HT-29 (cell line): Measurements from ENCODE around the gene GSAP. TPM values are rescaled to one million over a fixed set of nuclear protein-coding genes. Genes with fewer than 3 reads are reported as not detected.

ENCODE experiments used
- DNase-seq: peaks from one replicate; pipeline ENCODE4 v3.0.0-alpha.2; 2015; ENCODE audit warnings: low spot score
- total RNA-seq: library from RNA; depleted of rRNA; stranded (reverse); fragments of >200 nt; shearing (Covaris generic); gene quantifications from 2 replicates; pipeline ENCODE4 v1.2.3, GENCODE V29; 2014

Gene GSAP
- total RNA-seq, 1 experiment from 2014 or later = 3.7 TPM

DNA sequence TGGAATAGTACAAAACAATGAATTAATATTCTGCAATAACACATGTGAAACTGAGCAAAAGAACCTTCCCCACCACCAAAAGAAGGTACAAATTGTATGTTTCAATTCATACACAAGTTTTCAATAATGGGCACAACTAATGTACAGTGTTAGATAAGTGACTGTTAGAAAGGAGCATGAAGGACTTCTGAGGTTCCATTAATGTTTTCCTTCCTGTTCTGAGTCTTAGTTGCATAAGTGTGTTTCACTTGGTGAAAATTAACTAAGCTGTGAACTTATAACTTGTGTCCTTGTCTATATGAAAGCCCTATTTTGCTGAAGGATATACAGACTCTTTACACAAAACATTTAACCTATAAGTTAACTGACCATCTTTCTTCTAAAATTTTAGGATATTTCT lies 8.2 kb downstream of the GSAP start:
- DNase-seq = no peak

DNA sequence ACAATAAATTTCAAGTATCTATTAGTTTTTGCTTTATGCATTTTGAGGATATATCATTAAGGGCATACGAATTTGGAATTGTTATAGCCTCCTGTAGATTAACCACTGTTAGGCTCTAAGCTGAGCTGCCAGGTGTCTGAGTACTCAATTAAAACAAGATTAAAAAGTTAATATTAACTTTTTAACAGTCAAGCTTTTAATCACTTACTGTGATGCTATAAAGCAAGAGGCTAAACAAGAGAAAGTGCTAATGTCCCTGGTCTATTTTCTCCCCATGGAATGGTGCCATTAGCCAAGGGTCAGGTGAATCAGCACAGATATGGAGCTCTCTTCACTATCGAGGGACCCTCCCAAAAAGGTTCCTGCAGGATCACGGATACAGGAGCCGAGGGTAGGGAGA lies 9.7 kb downstream of the GSAP start:
- DNase-seq = no peak

DNA sequence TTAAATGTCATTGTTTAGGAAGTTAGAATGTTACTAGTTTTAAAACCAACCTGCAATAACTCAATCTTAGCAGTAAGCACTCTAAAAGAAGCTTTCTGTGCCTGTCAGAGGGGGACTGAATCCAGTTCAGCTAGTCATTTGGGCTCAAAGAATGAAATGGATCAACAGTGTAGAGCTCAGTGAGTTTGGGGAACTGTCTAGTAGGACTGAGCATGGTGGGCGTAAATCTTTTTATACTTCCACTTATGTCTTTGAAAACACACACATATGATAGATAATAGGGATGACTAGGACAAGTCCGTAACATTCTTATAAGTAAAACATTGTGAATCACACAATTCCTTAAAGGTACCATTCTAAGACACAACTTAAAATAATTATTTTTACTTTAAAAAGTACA lies 11.5 kb downstream of the GSAP start:
- no peak for DNase-seq

DNA sequence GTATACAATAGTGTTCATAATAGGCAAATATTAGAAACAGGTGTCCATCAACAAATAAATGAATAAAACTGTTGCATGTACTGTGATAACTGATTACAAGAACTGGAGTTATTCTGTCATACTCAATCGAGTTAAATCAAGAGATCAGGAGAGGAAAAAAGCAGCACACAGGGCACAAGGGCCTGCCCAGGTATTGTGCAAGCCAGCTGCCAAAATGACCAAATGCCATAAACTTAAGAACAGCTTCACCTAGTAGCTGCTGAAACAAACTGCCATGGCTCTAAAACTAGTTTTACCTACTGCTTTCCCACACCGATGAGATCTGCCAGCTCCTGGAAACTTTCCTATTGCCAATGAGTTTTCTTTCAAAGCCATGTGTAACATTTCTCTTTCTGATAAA lies 12.2 kb downstream of the GSAP start:
- no peak for DNase-seq

DNA sequence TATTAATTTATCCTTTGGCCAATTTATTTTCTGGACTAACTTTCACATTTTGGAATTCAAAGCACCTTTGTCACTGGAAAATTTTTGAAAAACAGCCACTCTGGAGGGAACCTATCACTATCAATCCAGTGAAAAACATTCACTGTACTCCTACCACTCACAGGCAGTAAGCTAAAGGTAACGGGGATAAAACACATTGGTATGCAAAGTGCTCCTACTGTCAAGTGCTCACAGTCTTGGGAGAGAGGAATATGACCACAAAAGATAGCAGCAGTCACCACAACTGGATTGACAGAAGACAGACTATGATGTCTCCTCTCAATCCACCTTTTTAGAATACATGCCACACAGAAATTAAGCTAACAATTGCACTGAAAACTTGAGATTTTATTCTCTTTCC lies 13.3 kb downstream of the GSAP start:
- DNase-seq = no peak

DNA sequence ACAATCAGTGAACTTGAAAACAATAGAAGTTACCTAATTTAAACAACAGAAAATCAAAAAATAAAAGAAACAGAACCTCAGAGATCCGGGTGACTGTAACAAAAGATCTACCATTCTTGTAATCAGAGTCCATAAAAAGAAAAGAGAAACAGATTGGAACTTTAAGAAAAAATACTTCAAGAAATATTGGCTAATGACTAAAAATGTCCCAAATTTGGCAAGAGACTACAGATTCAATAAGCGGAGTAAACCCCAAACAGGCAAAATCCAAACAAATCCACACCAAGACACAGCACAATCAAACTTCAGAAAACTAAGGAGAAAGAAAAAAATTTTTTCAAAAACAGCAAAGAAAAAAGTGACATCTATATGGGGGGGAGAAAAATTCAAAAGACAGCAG lies 15.1 kb downstream of the GSAP start:
- no peak for DNase-seq

DNA sequence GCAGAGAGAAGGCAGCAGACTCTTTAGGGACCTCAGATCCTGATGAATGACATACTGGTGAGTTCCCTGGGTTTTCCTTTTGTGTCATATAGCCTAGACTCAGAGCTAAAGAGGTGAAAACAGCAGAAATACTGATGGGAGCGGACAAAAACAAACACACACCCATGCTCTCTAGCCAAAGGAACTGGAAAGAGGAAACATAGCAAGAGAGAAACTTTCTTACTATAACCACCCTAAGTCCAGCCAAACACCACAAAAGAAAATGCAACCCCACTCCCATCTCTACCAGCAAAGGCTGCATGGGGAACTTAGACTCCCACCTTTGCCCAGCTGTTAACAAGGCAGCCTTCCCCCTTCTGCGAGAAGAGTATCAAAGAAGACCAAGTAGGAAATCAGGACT lies 16.3 kb downstream of the GSAP start:
- no peak for DNase-seq

DNA sequence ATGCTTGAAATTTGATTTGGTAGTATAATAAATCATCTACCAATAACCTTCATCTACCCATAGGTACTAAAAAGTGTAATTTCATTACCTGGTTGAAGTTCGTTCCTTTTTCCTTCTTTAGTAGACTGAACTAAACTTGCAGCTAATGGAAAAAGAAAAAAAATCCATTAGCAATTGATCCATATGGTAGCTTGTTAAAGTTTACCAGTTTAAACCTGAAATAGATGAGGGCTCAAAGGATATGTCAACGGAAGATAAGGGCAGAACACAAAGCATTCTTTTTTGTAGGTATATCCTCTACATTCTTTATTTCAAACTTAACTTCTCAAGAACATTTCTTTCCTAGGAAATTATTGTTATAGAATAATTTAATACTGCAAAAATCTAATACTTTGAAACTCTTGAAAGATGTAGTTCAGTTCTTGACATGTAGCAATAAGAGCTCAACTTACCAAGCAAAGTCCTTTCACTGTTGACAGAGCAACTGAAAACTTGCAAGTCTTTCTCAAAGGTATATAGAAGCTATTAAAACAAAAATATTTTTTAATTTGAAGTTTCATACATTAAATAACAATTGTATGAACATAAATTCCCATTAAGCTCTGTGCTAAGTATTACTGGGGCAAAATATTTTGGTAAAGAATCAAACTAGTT lies 19.1 kb downstream of the GSAP start:
- no peak for DNase-seq

DNA sequence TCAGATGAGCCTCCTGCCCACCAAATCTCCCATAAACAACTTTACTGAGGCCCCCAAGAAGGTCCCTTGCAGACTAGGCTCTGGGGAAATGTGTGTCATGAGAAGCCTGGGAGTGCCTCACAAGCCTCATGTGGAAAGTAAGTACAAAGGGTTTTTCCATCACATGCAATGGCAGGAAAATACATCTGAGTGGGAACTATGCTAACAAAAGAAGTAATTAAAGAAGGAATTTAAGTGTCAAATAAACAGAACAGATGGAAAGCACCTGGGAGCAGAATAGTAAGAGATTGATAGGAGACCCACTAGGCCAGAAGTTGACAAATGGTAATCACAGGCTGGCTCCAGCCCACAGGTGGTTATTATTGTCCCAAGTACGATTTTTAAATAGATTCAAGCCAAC lies 20.5 kb downstream of the GSAP start:
- no peak for DNase-seq

DNA sequence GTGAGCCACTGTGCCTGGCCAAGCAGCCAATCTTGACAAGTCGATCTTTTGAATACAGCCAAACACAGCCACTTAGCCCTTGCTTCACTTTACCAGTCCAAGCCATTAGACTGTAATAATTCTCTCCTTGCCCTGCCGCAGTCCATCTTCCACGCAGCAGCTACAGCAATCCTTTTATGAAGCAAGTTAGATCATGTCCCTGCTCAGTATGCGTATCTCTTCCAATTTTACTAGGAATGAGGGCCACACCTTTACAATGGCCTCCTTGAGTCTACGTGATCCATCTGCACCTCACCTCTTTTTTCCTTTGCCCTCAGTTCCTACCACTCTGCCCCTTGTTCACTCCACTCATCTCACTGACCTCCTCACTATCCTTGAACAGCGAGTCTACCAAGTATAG lies 22.2 kb downstream of the GSAP start:
- DNase-seq = no peak

DNA sequence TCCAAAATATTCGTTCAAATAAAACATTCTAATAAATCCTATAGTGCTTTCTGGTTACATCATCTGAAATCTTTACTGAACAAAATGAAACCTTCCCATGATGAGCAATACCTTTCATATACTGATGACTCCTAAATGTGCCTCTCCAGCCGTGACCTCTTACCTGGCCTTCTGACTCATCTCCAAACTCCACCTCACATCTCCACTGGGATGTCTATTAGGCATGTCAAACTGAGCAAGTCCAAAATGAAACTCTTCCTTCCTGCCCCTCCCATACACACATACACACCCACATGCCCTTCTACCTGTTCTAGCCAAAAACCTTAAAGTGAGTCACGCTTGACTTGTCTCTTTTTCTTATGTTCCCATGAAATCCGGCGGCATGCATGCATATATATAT lies 22.9 kb downstream of the GSAP start:
- DNase-seq = peak; percentile 28

DNA sequence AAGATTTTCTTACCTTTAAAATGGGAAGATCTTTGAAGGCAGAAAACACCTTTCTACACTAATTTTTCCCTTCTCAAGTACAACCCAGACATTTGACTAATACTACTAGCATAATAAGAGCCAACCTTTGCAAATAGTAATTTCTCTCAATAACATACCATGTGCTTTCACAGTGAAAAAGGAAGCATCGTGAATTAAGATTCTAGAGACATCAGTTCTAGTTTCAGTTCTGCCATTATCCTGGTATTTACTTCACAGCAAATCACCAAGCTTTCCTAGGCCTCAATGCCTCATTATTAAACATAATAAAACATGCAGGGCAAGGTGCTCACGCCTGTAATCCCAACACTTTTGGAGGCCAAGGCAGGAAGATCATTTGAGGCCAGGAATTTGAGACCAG lies 24.9 kb downstream of the GSAP start:
- no peak for DNase-seq

DNA sequence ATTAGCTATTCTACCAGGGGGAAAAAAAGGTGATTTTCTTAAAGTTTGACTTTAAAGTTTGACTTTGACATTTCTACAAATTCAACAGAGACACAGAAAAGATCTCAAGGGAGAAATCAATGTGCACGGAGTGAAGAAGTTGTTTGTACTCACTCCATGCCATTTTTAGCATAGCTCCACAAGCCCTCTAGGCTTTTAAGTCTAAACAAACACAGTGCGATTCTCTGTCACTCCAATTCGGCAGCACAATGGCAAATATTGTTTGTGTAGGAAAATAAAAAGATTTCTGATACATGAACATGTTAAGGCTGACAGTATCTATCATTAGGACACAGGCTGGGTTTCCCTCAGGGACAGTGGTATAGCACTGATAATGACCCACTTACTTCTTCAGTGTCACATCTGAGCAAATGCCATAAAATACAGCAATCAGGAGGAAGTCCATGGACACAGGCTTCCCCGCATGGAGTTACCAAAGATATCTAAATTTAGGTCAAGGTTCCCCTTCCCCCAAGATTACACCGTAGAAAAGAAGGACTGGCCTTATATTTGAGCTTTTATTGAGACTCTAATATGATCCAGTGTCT lies 28.0 kb downstream of the GSAP start:
- DNase-seq = no peak

DNA sequence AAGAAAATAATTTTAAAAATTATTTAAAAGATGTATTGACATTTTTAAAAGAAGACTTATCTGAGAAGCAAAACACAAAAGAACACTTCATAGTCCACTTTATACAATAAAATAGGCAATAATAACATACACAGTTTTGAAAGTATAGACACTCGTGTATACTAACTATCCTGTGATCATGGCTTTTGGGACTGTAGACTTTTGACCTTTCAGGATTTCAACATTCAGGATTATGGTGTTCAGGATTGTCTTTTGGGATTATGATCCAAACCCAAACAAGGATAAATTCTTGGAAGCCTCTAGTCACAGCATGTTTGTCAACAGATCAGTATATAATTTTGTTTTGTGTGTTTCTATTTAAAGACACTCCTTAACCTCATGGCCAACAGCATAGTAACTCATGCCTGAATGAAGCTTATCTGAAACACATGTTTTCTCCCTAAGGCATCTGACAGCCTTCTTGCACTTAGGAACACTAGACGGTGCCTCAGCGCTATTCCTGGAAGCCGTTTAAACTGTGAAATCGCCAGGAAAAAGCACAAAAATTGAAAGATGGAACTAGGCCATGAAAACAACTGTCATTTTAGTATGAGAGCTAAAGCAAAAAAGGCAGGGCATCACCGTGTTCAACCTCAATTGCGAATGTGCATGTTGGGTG lies 29.9 kb downstream of the GSAP start:
- no peak for DNase-seq

DNA sequence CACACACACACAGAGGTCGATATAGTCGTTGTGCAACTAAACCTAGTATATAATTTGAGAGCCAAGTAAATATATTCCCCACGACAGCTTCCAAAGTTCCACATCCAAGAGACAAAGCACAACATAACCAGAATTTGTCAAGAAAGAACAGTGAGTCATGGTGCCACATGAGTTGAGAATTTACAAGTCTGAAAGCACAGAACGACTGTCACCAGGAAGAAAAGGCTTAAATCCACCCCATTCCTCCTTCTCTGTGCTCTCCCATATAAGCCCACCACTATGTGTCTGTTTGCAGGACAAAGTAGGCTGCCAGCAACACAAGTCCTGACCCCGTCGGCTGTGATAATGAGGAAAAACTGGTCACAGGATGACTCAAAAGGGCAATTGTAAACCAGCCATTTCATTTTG lies 32.8 kb downstream of the GSAP start:
- DNase-seq = no peak

DNA sequence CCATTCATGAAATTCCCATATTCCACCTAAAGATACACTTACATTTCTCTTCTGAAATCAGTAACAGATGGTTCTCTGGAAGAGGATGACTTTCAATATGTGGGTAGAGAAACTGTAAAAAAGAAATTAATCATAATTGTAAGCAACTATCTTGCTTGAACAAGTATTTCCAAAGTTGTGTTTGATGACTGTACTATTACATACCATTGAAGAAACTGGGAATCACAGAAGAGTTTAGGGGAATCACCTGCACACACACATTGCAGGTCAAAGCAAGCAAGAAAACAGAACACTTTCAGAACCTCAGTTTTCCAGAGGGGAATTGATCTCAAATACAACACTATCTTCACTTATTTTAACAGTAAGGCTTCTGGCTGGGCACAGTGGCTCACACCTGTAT lies 33.6 kb downstream of the GSAP start:
- no peak for DNase-seq

DNA sequence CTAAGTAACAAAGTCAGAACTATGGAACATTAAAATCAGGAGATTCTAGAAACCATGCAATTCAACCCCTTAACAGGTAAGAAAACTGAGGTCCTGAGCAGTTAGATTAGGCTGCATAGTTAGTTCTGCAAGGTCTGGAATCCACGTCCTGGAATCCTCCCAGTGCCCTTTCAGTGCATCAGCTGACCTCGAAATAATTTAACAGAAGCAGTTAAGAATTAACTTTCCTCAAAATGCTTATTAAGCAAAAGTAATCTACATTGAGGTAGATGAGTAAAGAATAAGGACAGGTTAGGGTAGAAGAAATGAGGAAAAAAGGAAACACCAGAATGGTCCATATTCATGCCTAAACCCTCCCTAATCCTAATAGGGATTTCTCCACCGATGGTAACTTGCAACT lies 37.6 kb downstream of the GSAP start:
- no peak for DNase-seq

DNA sequence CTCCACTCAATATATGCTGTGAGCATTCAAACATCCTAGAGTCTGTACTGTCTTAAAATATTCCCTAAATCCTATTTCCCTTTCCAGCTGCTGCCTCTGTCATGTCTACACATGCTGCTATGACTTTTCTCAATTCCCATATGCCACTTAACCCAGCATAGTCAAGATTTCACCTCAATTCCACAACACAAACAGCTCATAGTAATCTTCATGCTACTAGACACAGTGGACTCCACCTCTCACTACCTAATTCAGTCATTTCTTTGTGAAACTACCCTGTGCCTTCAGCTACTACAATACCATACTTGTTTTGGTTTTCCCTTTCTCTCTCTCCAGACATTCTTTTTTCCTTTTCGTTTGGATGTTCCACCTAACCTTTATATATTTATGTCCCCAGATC lies 45.5 kb downstream of the GSAP start:
- DNase-seq = no peak

DNA sequence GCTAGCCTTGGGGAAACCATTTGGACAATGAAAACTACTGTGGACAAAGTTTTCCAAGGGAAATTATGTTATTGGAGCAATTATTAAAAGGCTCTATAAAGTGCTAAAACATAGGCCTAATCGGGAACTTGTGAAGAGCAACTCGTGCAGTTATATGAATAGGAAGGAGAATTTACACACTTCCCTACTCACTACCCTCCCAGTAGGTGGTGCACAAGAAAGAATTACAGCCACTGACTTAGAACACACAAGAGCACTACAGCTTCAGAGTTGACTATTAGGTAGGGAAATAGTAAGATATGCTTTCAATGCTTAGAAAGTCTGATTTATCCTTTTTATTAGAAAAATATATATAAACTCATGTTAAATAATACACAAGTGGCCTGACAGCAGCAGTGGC lies 47.2 kb downstream of the GSAP start:
- DNase-seq = peak; percentile 54

DNA sequence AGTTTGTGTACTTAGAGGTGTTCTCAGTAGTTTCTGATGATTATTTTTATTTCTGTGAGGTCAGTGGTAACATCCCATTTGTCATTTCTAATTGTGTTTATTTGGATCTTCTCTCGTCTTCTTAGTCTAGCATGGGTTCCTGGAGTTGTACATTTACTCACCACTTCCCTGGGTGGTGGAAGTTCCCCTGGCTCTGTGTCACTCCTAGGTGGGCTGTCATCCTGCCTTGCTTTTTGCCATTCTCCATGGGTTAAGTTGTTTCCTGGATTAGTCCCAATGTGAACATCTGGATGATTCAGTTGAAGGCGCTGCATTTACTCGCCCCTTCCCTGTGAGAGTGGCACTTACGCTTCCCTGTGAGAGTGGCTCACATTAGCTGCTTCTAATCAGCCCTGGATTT lies 48.2 kb downstream of the GSAP start:
- no peak for DNase-seq

DNA sequence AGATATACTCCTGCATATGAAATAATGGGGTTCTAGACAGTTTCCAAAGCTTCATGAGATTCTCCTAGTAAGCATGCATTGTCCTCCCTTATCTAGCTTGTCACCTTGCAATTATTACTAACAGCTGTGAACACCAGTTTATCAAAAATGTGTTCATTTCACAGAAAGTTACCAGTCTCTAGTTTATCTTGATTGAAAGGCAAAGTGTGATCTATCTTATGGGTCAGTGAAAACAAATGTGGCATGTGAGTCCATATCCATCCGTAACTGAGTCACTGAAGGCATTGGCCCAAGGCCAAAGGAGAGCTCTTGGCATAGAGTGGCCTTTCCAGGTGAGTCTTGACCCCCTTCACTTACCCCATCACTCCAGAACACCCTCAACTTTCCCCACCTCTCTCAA lies 53.2 kb downstream of the GSAP start:
- DNase-seq = no peak

DNA sequence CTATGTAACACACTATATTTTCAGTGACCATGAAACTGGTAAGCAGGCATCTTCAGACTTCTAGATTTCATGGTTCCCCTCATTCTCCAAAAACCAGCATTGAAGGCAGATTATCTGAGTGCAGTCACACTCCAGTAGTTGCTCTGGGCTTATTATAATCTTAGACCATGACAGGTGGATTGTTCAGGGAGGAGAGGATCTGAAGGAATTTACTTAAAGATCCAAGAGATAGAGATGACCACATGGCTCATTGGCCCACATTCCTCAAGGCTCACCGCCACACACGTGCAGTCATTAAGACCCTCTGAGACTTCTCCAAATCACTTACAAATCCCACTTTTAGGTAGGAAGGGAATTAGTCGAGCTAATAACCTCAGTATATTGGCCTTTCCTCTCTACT lies 55.2 kb downstream of the GSAP start:
- peak; percentile 28 for DNase-seq

DNA sequence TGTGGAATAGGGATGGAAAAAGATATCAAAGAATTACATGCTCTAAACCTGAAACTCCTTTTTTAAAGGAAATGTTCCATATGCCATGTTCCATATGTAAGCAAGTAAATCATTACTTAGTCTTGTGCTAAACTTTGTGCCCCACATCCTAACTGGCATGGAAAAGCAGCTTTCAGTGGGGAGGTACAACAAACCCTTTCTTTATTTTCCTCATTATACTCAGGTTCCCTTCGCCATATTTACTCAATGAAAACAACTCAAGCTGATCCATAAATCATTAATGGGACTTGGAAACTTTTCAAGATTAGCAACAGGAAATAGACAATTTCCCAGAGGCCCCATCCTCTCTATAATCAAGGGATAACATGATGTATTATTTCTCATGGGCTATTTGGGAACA lies 56.0 kb downstream of the GSAP start:
- peak; percentile 84 for DNase-seq

DNA sequence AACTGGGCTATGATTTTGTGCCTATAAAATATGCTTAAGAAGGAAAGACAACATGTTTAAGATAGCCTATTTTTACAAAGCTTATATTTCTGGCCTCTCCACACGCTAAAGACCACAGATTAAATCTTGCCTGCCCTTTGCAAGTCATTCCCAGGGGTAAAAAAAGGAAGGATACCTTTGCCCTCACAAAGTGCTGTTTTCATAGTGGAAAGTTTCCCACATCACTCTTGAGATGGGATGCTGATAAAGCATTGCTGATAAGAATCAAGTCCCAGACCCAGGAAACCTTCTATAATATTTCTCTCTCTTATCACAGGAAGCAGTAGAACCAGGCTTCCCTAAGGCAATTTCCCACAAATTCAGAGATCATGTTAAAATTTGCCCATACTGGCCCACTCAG lies 56.5 kb downstream of the GSAP start:
- no peak for DNase-seq
